GM12865 (cell line): ENCODE data around the gene PBX2.

ENCODE experiments used
- DNase-seq: peaks from one replicate; pipeline ENCODE4 v3.0.0; 2010; ENCODE audit warnings: low read depth
- H3K4me3 ChIP-seq: 2 replicates; pipeline ENCODE4 v1.5.1; 2011; ENCODE audit warnings: mild to moderate bottlenecking, low read depth, low read length, control low read depth
- CTCF ChIP-seq: IDR thresholded peaks from 2 replicates; pipeline ENCODE4 v1.5.1; 2011; ENCODE audit warnings: low read length, control low read depth, low read depth, inconsistent platforms; ENCODE audit not compliant: insufficient read depth; ENCODE audit errors: missing control alignments

PBX2 gene

GRCh38 chr6:32151863-32152768 lies 37.9 kb downstream of the PBX2 start, which contains the start of gene PRRT1:
PRRT1 (minus strand) TSS chr6:32151939; CDS start chr6:32151827, 112 bp downstream.
- TF ChIP-seq CTCF, result no peak
- H3K4me3 ChIP-seq, result no peak within 1 kb of the TSS
- no peak for DNase-seq

GRCh38 chr6:32151181-32151862 lies 38.7 kb downstream of the PBX2 start:
- no peak for TF ChIP-seq CTCF
- DNase-seq, result no peak
- no peak overlapping the region for H3K4me3 ChIP-seq

- H3K4me3 ChIP-seq, result no peak overlapping the region
- no peak for DNase-seq
- TF ChIP-seq CTCF, result no peak
These were observed 39.8 kb downstream of the PBX2 start for GRCh38 chr6:32149932-32150870.

GRCh38 chr6:32149092-32149755 lies 40.8 kb downstream of the PBX2 start:
- no peak for TF ChIP-seq CTCF
- H3K4me3 ChIP-seq, result no peak overlapping the region
- DNase-seq, result no peak

- no peak for TF ChIP-seq CTCF
- H3K4me3 ChIP-seq, result no peak overlapping the region
- DNase-seq, result no peak
These were observed 41.5 kb downstream of the PBX2 start for GRCh38 chr6:32148289-32149091.
